Caco-2 (cell line): ENCODE measurements around the gene PDZD7. TPM values are rescaled to one million over a fixed set of nuclear protein-coding genes. Genes with fewer than 3 reads are reported as not detected.
A peak's percentile ranks its signal among the peaks of the same experiment; 100 is the strongest.

Experiments used
- BruUV-seq: library from RNA; stranded (reverse); fragments of 400-500 nt; replicated peaks from 2 replicates; lab custom pipeline; 2021; lab: Mats Ljungman, UMichigan
- CTCF ChIA-PET: fragments of 300-600 bp; sonication (Branson Sonifier 250); formaldehyde crosslinking; loops from one replicate; lab custom pipeline; 2022; ENCODE audit warnings: antibody characterized with exemption; lab: Charles Lee
- POLR2A ChIA-PET: fragments of 300-600 bp; sonication (Branson Sonifier 250); formaldehyde crosslinking; loops from one replicate; lab custom pipeline; 2022; ENCODE audit warnings: antibody characterized with exemption; lab: Charles Lee
- DNase-seq, 2 experiments: peaks; one replicate each; pipeline versions ENCODE4 v3.0.0 to v3.0.0-alpha.2; 2020 to 2022
- H3K27me3 ChIP-seq: replicated peaks from 2 replicates; pipeline ENCODE4 v1.6.0; 2011; ENCODE audit warnings: low read length; ENCODE audit not compliant: control insufficient read depth, insufficient read depth
- H3K36me3 ChIP-seq: 2 replicates; pipeline ENCODE4 v1.5.1; 2011; ENCODE audit warnings: low read length; ENCODE audit not compliant: control insufficient read depth, insufficient read depth
- H3K4me1 ChIP-seq: fragments of 250-450 bp; sonication (Bioruptor Pico); 2 replicates; pipeline ENCODE4 v1.5.1; 2020; ENCODE audit warnings: mild to moderate bottlenecking
- H3K4me3 ChIP-seq: 2 replicates; pipeline ENCODE4 v1.5.1; 2011; ENCODE audit warnings: low read depth, mild to moderate bottlenecking, control low read depth, low read length
- H3K9me3 ChIP-seq: fragments of 250-450 bp; sonication (Bioruptor Pico); 2 replicates; pipeline ENCODE4 v1.5.1; 2020; ENCODE audit warnings: mild to moderate bottlenecking, moderate library complexity
- H3K27ac Mint-ChIP-seq: one replicate; pipeline ENCODE4 v1.8.0; 2022; ENCODE audit warnings: mixed read lengths; ENCODE audit not compliant: unreplicated experiment
- H3K27me3 Mint-ChIP-seq: one replicate; pipeline ENCODE4 v1.8.0; 2022; ENCODE audit warnings: mixed read lengths; ENCODE audit not compliant: insufficient read depth, unreplicated experiment
- H3K36me3 Mint-ChIP-seq: one replicate; pipeline ENCODE4 v1.8.0; 2022; ENCODE audit warnings: mild to moderate bottlenecking, mixed read lengths; ENCODE audit not compliant: insufficient read depth, unreplicated experiment
- H3K4me1 Mint-ChIP-seq: one replicate; pipeline ENCODE4 v1.8.0; 2022; ENCODE audit warnings: low read depth, mixed read lengths; ENCODE audit not compliant: unreplicated experiment
- H3K4me3 Mint-ChIP-seq: one replicate; pipeline ENCODE4 v1.8.0; 2022; ENCODE audit warnings: mild to moderate bottlenecking, moderate library complexity, mixed read lengths; ENCODE audit not compliant: unreplicated experiment
- H3K9me3 Mint-ChIP-seq: one replicate; pipeline ENCODE4 v1.8.0; 2022; ENCODE audit warnings: mixed read lengths; ENCODE audit not compliant: unreplicated experiment
- CTCF ChIP-seq, 2 experiments: fragments of 200-600 bp in 1 of 2; IDR thresholded peaks; 1 replicate in 1 of 2; 2 replicates in 1 of 2; pipeline versions ENCODE4 v1.5.1 to v1.8.0; 2011 to 2022; ENCODE audit warnings: antibody characterized with exemption in 1 of 2, control low read depth in 1 of 2, inconsistent platforms in 1 of 2, low read depth in 1 of 2, low read length in 1 of 2, mild to moderate bottlenecking in 1 of 2, moderate library complexity in 1 of 2; ENCODE audit not compliant: insufficient read depth in 1 of 2, severe bottlenecking in 1 of 2, unreplicated experiment in 1 of 2
- intact Hi-C: fragments of 100-400 bp; cut with micrococcal nuclease; formaldehyde crosslinking; loops from one replicate; pipeline ENCODE4 v1.10.0; 2022; ENCODE audit not compliant: unreplicated experiment
- total RNA-seq: library from RNA; stranded (reverse); gene quantifications from 2 replicates; pipeline ENCODE4 v1.2.3, GENCODE V29; 2022

The PDZD7 gene
- total RNA-seq, 1 experiment from 2014 or later, result 1.5 TPM

DNA sequence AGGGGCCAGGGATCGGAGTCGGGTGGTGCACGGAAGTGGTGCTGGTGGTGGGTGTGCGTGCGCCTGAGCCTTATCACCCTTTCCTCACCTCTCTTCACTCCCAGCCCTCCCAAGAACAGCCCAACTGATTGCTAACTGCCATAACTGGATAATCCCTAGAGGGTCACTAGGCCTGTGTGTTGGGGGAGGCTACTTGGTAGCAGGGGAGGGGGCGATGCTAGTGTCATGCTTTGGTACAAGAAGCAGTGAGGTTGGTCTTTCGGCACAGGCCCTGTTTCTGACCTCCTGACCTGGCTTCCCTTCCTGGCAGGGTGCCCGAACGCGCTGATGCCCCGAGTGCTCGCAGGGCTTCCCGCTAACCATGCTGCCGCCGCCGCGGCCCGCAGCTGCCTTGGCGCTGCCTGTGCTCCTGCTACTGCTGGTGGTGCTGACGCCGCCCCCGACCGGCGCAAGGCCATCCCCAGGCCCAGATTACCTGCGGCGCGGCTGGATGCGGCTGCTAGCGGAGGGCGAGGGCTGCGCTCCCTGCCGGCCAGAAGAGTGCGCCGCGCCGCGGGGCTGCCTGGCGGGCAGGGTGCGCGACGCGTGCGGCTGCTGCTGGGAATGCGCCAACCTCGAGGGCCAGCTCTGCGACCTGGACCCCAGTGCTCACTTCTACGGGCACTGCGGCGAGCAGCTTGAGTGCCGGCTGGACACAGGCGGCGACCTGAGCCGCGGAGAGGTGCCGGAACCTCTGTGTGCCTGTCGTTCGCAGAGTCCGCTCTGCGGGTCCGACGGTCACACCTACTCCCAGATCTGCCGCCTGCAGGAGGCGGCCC lies 31.5 kb upstream of the PDZD7 start:
- BruUV-seq, result no TSS peak
- intact Hi-C loops, result no loop called here
- peak; percentile 71 to 78 for TF ChIP-seq CTCF (IDR thresholded peaks at IDR 0.05; ENCODE audit: insufficient read depth in 1 of 2, low read depth in 1 of 2, low read length in 1 of 2, severe bottlenecking in 1 of 2, unreplicated experiment in 1 of 2)
- Mint-ChIP-seq H3K27ac (peak overlapping the region; percentile 99), H3K27me3 (no peaks in the 10 kb centered on the region), H3K4me1 (peaks cover 22% of the 10 kb centered on the region), H3K9me3 (no peaks in the 10 kb centered on the region), H3K36me3 (peaks cover 49% of the 10 kb centered on the region), H3K4me3 (peak overlapping the region; percentile 98)
- H3K4me1 ChIP-seq, result peaks cover 37% of the 10 kb centered on the region
- peak overlapping the region; percentile 76 for H3K4me3 ChIP-seq
- POLR2A ChIA-PET, result interaction anchor here (0.6 to 2.6 kb wide), 3 partner anchors 19 to 405 kb away, joined by 3 to 24 read pairs (median 4); no protein-coding TSS in a partner anchor
- no peaks in the 10 kb centered on the region for H3K9me3 ChIP-seq
- CTCF ChIA-PET, result interaction anchor here (0.6 to 3.5 kb wide), 11 partner anchors 11 to 548 kb away, joined by 3 to 33 read pairs (median 5); partner anchors contain the start of genes PDZD7 and SFXN3
- H3K27me3 ChIP-seq, result no peaks in the 10 kb centered on the region
- DNase-seq, result peak; percentile 88 to 92
- H3K36me3 ChIP-seq, result no peaks in the 10 kb centered on the region; the same call in 1 of the 2 replicates

- CTCF ChIA-PET, result interaction anchor here (0.7 to 3.5 kb wide), 12 partner anchors 10 to 81 kb away, joined by 3 to 33 read pairs (median 6); partner anchors contain the start of genes PDZD7 and SFXN3
- Mint-ChIP-seq H3K27ac (peak within 1 kb of the TSS; percentile 99), H3K36me3 (peaks cover 44% of the 10 kb centered on the region), H3K4me3 (peak within 1 kb of the TSS; percentile 98), H3K4me1 (peaks cover 22% of the 10 kb centered on the region), H3K27me3 (no peaks in the 10 kb centered on the region), H3K9me3 (no peaks in the 10 kb centered on the region)
- TSS peak; percentile 59 for BruUV-seq
- Histone ChIP-seq H3K9me3 (no peaks in the 10 kb centered on the region), H3K4me1 (peaks cover 37% of the 10 kb centered on the region), H3K4me3 (peak within 1 kb of the TSS; percentile 76), H3K36me3 (no peaks in the 10 kb centered on the region; the same call in 1 of the 2 replicates), H3K27me3 (no peaks in the 10 kb centered on the region)
- POLR2A ChIA-PET, result interaction anchor here (0.5 to 2.6 kb wide), 13 partner anchors 8 to 715 kb away, joined by 3 to 24 read pairs (median 4); partner anchors contain the start of genes PDZD7, SCD and SFXN3
- TF ChIP-seq CTCF (IDR thresholded peaks at IDR 0.05; ENCODE audit: insufficient read depth in 1 of 2, low read depth in 1 of 2, low read length in 1 of 2, severe bottlenecking in 1 of 2, unreplicated experiment in 1 of 2), result no peak
- intact Hi-C loops, result loop anchor here (2.0 kb wide), 1 partner anchor 33 kb away; no protein-coding TSS in a partner anchor
- peak; percentile 52 to 53 for DNase-seq
These were observed 30.8 kb upstream of the PDZD7 start, which contains the start of gene KAZALD1 for GRCh38 chr10:101061624-101062231. KAZALD1 (plus strand) TSS chr10:101061989; CDS start chr10:101062593, 604 bp downstream.
